ENCODE measurements around the gene IRF2BP1. TPM values are rescaled to one million over a fixed set of nuclear protein-coding genes. Genes with fewer than 3 reads are reported as not detected.

Gene IRF2BP1
- total RNA-seq, 1 experiment from 2014 or later, result 50.1 TPM

- Histone ChIP-seq H3K4me3 (no peak overlapping the region), H3K27me3 (replicated peaks) (peaks cover 11% of the 10 kb centered on the region; the same call in 1 of the 2 replicates)
These were observed 31.6 kb upstream of the IRF2BP1 start for GRCh38 chr19:45917421-45918091.

GRCh38 chr19:45913874-45914830 lies 28.2 kb upstream of the IRF2BP1 start, which contains the start of gene NANOS2:
TSS of gene NANOS2 (minus strand) at chr19:45914778. CDS start at chr19:45914693, 85 bp downstream.
- H3K4me3 ChIP-seq, result no peak within 1 kb of the TSS
- no peak within 1 kb of the TSS for H3K27ac ChIP-seq
- H3K4me1 ChIP-seq (replicated peaks), result no peaks in the 10 kb centered on the region
- peak in 1 of 2 experiments; percentile 59 for DNase-seq (ENCODE audit: low read depth in 1 of 2, low spot score in 2 of 2)
- no peaks in the 10 kb centered on the region for H3K36me3 ChIP-seq
- H3K27me3 ChIP-seq (replicated peaks), result peaks cover 12% of the 10 kb centered on the region
- H3K9me3 ChIP-seq (replicated peaks), result no peaks in the 10 kb centered on the region

More at GRCh38 chr19:45917421-45918091, 31.6 kb upstream of the IRF2BP1 start:
- H3K9me3 ChIP-seq (replicated peaks), result no peaks in the 10 kb centered on the region
- no peaks in the 10 kb centered on the region for H3K4me1 ChIP-seq (replicated peaks)
- no peak for DNase-seq (ENCODE audit: low read depth in 1 of 2, low spot score in 2 of 2)
- no peak overlapping the region for H3K27ac ChIP-seq
- H3K36me3 ChIP-seq, result no peaks in the 10 kb centered on the region

- no peak overlapping the region for H3K27ac ChIP-seq
- no peak overlapping the region for H3K4me3 ChIP-seq
- no peaks in the 10 kb centered on the region for H3K9me3 ChIP-seq (replicated peaks)
- H3K27me3 ChIP-seq (replicated peaks), result peaks cover 6% of the 10 kb centered on the region
- H3K4me1 ChIP-seq (replicated peaks), result no peaks in the 10 kb centered on the region
- DNase-seq (ENCODE audit: low read depth in 1 of 2, low spot score in 2 of 2), result no peak
- no peaks in the 10 kb centered on the region for H3K36me3 ChIP-seq
These were observed 25.4 kb upstream of the IRF2BP1 start for GRCh38 chr19:45911291-45911690.

GRCh38 chr19:45908956-45909355 lies 23.0 kb upstream of the IRF2BP1 start:
- no peaks in the 10 kb centered on the region for H3K9me3 ChIP-seq (replicated peaks)
- H3K27ac ChIP-seq, result no peak overlapping the region
- DNase-seq (ENCODE audit: low read depth in 1 of 2, low spot score in 2 of 2), result no peak
- no peaks in the 10 kb centered on the region for H3K4me1 ChIP-seq (replicated peaks)
- H3K4me3 ChIP-seq, result no peak overlapping the region
- no peaks in the 10 kb centered on the region for H3K36me3 ChIP-seq
- peaks cover 6% of the 10 kb centered on the region; the same call in 1 of the 2 replicates for H3K27me3 ChIP-seq (replicated peaks)

- H3K4me1 ChIP-seq (replicated peaks), result peaks cover 10% of the 10 kb centered on the region
- H3K9me3 ChIP-seq (replicated peaks), result no peaks in the 10 kb centered on the region
- peaks cover 3% of the 10 kb centered on the region; the same call in 1 of the 2 replicates for H3K36me3 ChIP-seq
- H3K27me3 ChIP-seq (replicated peaks), result peaks cover 6% of the 10 kb centered on the region; the same call in 1 of the 2 replicates
- DNase-seq (ENCODE audit: low read depth in 1 of 2, low spot score in 2 of 2), result no peak
- no peak overlapping the region for H3K27ac ChIP-seq
- no peak overlapping the region for H3K4me3 ChIP-seq
These were observed 20.3 kb upstream of the IRF2BP1 start for GRCh38 chr19:45906221-45906620.

GRCh38 chr19:45905011-45905410 lies 19.1 kb upstream of the IRF2BP1 start:
- Histone ChIP-seq H3K4me3 (no peak overlapping the region), H3K9me3 (replicated peaks) (no peaks in the 10 kb centered on the region), H3K36me3 (peaks cover 10% of the 10 kb centered on the region), H3K27me3 (replicated peaks) (0 out of 2 replicates have a peak, but pooled peaks cover 4% of the 10 kb centered on the region), H3K27ac (no peak overlapping the region), H3K4me1 (replicated peaks) (peaks cover 10% of the 10 kb centered on the region)
- DNase-seq (ENCODE audit: low read depth in 1 of 2, low spot score in 2 of 2), result no peak

- Histone ChIP-seq H3K4me1 (replicated peaks) (peaks cover 10% of the 10 kb centered on the region), H3K9me3 (replicated peaks) (no peaks in the 10 kb centered on the region), H3K27me3 (replicated peaks) (no peaks in the 10 kb centered on the region), H3K27ac (no peak overlapping the region), H3K4me3 (peak overlapping the region; percentile 58), H3K36me3 (peaks cover 27% of the 10 kb centered on the region)
- peak; percentile 98 for DNase-seq (ENCODE audit: low read depth in 1 of 2, low spot score in 2 of 2)
These were observed 17.0 kb upstream of the IRF2BP1 start for GRCh38 chr19:45902651-45903625.

GRCh38 chr19:45901912-45902650 lies 16.1 kb upstream of the IRF2BP1 start, which contains the start of gene MYPOP:
TSS of gene MYPOP (minus strand) at chr19:45902613. CDS start at chr19:45901773, 840 bp downstream.
- Histone ChIP-seq H3K9me3 (replicated peaks) (no peaks in the 10 kb centered on the region), H3K27me3 (replicated peaks) (no peaks in the 10 kb centered on the region), H3K36me3 (peaks cover 27% of the 10 kb centered on the region), H3K4me3 (peak within 1 kb of the TSS; percentile 58), H3K4me1 (replicated peaks) (peaks cover 10% of the 10 kb centered on the region), H3K27ac (no peak within 1 kb of the TSS)
- DNase-seq (ENCODE audit: low read depth in 1 of 2, low spot score in 2 of 2), result peak in 1 of 2 experiments; percentile 33

GRCh38 chr19:45901432-45901911 lies 15.5 kb upstream of the IRF2BP1 start:
- Histone ChIP-seq H3K27me3 (replicated peaks) (no peaks in the 10 kb centered on the region), H3K4me3 (peak overlapping the region; percentile 58), H3K9me3 (replicated peaks) (no peaks in the 10 kb centered on the region), H3K4me1 (replicated peaks) (peaks cover 10% of the 10 kb centered on the region), H3K27ac (no peak overlapping the region), H3K36me3 (peaks cover 27% of the 10 kb centered on the region)
- no peak for DNase-seq (ENCODE audit: low read depth in 1 of 2, low spot score in 2 of 2)

GRCh38 chr19:45900738-45901431 lies 14.9 kb upstream of the IRF2BP1 start:
- Histone ChIP-seq H3K27ac (no peak overlapping the region), H3K36me3 (peaks cover 30% of the 10 kb centered on the region), H3K4me3 (no peak overlapping the region), H3K9me3 (replicated peaks) (no peaks in the 10 kb centered on the region), H3K4me1 (replicated peaks) (peaks cover 10% of the 10 kb centered on the region), H3K27me3 (replicated peaks) (no peaks in the 10 kb centered on the region)
- no peak for DNase-seq (ENCODE audit: low read depth in 1 of 2, low spot score in 2 of 2)

GRCh38 chr19:45899919-45900589 lies 14.1 kb upstream of the IRF2BP1 start:
- Histone ChIP-seq H3K27me3 (replicated peaks) (no peaks in the 10 kb centered on the region), H3K27ac (no peak overlapping the region), H3K9me3 (replicated peaks) (no peaks in the 10 kb centered on the region), H3K4me3 (no peak overlapping the region), H3K36me3 (peaks cover 35% of the 10 kb centered on the region), H3K4me1 (replicated peaks) (peaks cover 10% of the 10 kb centered on the region)
- DNase-seq (ENCODE audit: low read depth in 1 of 2, low spot score in 2 of 2), result no peak

Measured in SJSA1 (cell line).